ENCODE measurements around the gene ESRRG. TPM values are rescaled to one million over a fixed set of nuclear protein-coding genes. Genes with fewer than 3 reads are reported as not detected.

Gene ESRRG
- total and polyA plus RNA-seq, 12 donors: 3.8 to 49.5 (median 35.9) TPM

DNA sequence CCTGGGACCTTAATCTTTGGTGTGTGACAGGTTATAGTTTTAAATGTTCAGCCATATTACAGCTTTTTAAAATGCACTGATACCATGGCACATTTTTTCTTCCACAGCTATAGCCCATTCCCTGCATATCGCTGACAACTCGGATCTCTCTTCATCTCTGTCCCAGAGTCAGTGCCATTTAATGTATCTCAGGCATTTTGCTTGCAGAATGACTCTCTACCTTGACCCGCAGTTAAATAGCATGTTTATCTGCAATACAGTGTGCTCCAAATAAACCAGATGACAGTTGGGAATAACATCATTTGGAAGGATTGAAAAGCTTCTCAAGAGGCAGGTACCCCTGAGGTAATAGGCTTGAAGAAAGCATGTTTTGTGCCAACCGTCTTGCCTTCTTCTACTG lies 200.2 kb downstream of the ESRRG start:
- DNase-seq (no peak), ATAC-seq (peak in 1 of 8 donors; percentile 14)
- Histone ChIP-seq H3K4me3 (no peak overlapping the region), H3K27ac (no peak overlapping the region), H3K4me1 (peaks cover 0 to 16% (median 0%) of the 10 kb centered on the region in 9 donors), H3K9me3 (no peaks in the 10 kb centered on the region), H3K27me3 (no peaks in the 10 kb centered on the region), H3K36me3 (no peaks in the 10 kb centered on the region)
- intact Hi-C loops (cut with DNase I): no loop called here
- 49 to 69% methylated on average over 4 of the region's 4 CpGs for WGBS, 2 donors
- TF ChIP-seq, protein P1, sequence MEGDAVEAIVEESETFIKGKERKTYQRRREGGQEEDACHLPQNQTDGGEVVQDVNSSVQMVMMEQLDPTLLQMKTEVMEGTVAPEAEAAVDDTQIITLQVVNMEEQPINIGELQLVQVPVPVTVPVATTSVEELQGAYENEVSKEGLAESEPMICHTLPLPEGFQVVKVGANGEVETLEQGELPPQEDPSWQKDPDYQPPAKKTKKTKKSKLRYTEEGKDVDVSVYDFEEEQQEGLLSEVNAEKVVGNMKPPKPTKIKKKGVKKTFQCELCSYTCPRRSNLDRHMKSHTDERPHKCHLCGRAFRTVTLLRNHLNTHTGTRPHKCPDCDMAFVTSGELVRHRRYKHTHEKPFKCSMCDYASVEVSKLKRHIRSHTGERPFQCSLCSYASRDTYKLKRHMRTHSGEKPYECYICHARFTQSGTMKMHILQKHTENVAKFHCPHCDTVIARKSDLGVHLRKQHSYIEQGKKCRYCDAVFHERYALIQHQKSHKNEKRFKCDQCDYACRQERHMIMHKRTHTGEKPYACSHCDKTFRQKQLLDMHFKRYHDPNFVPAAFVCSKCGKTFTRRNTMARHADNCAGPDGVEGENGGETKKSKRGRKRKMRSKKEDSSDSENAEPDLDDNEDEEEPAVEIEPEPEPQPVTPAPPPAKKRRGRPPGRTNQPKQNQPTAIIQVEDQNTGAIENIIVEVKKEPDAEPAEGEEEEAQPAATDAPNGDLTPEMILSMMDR (IDR thresholded peaks at IDR 0.05): no peak

DNA sequence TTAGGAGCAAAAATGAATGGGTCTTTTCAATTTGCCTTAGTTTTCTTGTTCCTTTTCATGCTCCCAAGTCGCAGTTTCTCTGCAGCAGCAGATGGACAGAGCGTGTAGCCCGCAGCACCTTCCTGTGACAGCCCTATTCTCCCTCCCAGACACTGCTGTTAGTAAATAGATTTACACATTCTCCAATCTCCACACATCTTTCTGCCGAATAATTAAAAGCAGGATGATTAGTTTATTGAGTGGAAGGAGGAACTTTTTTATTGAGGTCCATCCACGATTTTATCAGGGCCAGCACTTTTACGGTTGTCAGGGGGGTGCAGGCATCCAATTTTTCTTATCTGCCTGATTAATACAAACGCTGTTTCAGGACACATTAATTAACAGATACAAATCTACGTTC lies 201.8 kb downstream of the ESRRG start:
- ATAC-seq (no peak), DNase-seq (no peak)
- H3K27ac ChIP-seq: no peak overlapping the region
- 80 to 81% methylated on average over 8 of the region's 8 CpGs for WGBS, 2 donors
- H3K9me3 ChIP-seq: no peaks in the 10 kb centered on the region
- H3K27me3 ChIP-seq: no peaks in the 10 kb centered on the region
- no peak overlapping the region for H3K4me3 ChIP-seq
- H3K4me1 ChIP-seq: peaks cover 0 to 16% (median 0%) of the 10 kb centered on the region in 9 donors
- no peaks in the 10 kb centered on the region for H3K36me3 ChIP-seq
- intact Hi-C loops (cut with DNase I): no loop called here
- TF ChIP-seq, protein P1 (IDR thresholded peaks at IDR 0.05): no peak

DNA sequence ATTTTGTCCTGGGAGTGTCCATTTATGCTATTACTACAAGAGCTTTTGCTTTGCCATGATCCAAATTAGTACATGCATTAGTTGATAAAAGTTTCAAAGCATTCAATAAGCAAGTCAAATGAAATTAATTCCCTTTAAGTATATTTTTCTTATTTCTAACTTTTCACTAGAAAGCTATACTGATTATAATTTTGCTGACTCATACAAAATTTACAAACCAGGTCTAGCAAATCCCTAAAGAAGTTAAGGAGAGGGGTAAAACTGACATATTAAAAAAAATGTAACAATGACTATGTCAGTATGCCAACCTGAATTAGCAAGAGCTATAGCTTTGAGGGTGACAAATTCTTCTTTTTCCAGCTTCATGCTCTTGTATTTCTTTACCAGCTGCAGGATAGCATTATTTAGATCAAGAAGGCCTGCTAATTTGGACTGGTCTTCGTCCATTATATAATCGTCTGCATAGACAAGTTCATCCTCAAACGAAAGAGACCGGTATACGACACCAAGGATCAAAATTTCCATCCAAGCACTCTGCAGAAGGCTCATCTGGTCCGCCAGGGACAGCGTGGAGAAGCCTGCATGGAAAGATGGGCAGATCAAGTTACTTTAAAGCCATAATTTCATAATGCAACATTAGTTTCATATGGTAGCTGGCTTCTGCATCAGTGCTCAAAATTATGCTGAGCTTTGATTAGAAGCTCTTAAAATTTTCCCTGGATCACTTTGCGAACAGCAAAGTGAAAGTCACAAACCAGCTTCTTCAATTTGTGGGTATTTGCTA lies 204.2 kb downstream of the ESRRG start:
- Histone ChIP-seq H3K4me1 (peaks cover 0 to 16% (median 0%) of the 10 kb centered on the region in 9 donors), H3K4me3 (no peak overlapping the region), H3K27ac (no peak overlapping the region), H3K36me3 (no peaks in the 10 kb centered on the region), H3K9me3 (no peaks in the 10 kb centered on the region), H3K27me3 (no peaks in the 10 kb centered on the region)
- WGBS, 2 donors: 86 to 88% methylated on average over 8 of the region's 8 CpGs
- ATAC-seq (no peak), DNase-seq (no peak)
- intact Hi-C loops (cut with DNase I): no loop called here
- TF ChIP-seq, protein P1 (IDR thresholded peaks at IDR 0.05): no peak

DNA sequence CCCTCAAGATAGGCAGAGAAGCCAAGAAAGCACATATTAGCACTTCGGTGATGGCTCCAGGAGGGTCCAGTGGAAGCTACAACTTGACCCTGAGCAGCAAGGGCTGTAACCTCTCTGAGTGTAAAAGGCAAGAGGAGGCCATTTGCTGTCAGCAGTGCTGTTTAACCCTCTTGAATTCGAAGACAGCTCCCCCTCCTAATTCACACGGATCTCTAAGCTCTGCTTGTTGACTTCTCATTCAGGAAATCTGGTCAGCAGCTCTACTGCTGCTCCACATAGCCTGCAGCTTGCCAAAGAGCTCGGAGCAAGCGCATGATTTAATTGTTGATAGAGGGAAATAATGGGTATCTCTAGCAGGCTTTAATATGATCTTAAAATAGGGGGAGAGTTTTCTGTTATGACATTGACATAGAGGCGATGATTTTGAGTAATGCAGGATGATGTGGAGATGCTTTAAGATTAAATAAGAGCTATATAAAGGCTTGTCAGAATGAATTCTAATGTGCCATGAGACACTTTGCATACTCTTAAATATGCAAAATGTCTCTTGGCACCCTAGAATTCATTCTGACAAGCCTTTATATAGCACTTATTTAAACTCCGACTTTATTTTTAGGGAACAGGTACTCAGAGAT lies 220.6 kb downstream of the ESRRG start:
- TF ChIP-seq, protein P1 (IDR thresholded peaks at IDR 0.05): no peak
- Histone ChIP-seq H3K27me3 (no peaks in the 10 kb centered on the region), H3K4me3 (no peak overlapping the region), H3K36me3 (peaks cover 0 to 10% (median 0%) of the 10 kb centered on the region in 9 donors), H3K4me1 (peaks cover 0 to 6% (median 0%) of the 10 kb centered on the region in 9 donors), H3K9me3 (no peaks in the 10 kb centered on the region), H3K27ac (no peak overlapping the region)
- ATAC-seq: no peak
- WGBS, 2 donors: 28 to 35% methylated on average over 7 of the region's 7 CpGs
- intact Hi-C loops (cut with DNase I): no loop called here
- no peak for DNase-seq
